Esophagus muscularis mucosa (tissue), 3 donors: ENCODE data around the gene SLC35G3.

ENCODE experiments used
- EP300 ChIP-seq: sonication (generic); formaldehyde crosslinking; IDR thresholded peaks from one replicate; pipeline ENCODE4 v1.6.1; 2017; ENCODE audit warnings: antibody characterized with exemption
- TF ChIP-seq, protein P1 (sequence below), 3 experiments: fragments of 200-600 bp in 2 of 3; fragments of 450-650 bp in 1 of 3; sonication (generic) in 2 of 3; IDR thresholded peaks; one replicate each; pipeline ENCODE4 v1.5.1; 2017 to 2019; ENCODE audit warnings: antibody characterized with exemption in 3 of 3, mild to moderate bottlenecking in 2 of 3, moderate library complexity in 1 of 3

DNA sequence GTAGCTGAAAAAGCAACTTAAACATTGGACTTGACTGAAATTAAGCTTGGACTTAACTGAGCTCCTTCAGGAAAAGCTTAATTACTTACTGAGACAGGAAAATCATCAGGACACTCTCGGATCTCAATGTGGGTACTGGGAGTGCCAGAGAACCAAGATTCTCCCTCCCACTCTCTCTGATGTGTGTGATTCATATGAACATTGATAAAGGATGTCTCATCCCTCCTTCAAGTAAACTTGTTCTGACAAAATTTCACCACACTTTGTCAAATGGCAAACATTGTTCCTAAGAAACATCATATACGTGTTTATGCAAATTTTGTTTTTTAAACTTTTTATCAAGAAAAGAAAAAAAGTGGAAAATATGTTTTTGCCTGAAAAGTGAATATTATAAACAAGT is 44.6 kb upstream of the SLC35G3 start:
- TF ChIP-seq EP300, result no peak
- TF ChIP-seq, protein P1, sequence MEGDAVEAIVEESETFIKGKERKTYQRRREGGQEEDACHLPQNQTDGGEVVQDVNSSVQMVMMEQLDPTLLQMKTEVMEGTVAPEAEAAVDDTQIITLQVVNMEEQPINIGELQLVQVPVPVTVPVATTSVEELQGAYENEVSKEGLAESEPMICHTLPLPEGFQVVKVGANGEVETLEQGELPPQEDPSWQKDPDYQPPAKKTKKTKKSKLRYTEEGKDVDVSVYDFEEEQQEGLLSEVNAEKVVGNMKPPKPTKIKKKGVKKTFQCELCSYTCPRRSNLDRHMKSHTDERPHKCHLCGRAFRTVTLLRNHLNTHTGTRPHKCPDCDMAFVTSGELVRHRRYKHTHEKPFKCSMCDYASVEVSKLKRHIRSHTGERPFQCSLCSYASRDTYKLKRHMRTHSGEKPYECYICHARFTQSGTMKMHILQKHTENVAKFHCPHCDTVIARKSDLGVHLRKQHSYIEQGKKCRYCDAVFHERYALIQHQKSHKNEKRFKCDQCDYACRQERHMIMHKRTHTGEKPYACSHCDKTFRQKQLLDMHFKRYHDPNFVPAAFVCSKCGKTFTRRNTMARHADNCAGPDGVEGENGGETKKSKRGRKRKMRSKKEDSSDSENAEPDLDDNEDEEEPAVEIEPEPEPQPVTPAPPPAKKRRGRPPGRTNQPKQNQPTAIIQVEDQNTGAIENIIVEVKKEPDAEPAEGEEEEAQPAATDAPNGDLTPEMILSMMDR (IDR thresholded peaks at IDR 0.05), result no peak
